Erythroblast (primary cell): ENCODE data around the gene NIT2.

ENCODE experiments used
- GATA1 ChIP-seq: IDR thresholded peaks from 2 replicates; pipeline ENCODE4 v1.6.1; 2011; ENCODE audit warnings: low read depth, mild to moderate bottlenecking, control low read depth, low read length, moderate library complexity
- POLR2A ChIP-seq: IDR thresholded peaks from 2 replicates; pipeline ENCODE4 v1.6.1; 2011; ENCODE audit warnings: mild to moderate bottlenecking, low read length

DNA sequence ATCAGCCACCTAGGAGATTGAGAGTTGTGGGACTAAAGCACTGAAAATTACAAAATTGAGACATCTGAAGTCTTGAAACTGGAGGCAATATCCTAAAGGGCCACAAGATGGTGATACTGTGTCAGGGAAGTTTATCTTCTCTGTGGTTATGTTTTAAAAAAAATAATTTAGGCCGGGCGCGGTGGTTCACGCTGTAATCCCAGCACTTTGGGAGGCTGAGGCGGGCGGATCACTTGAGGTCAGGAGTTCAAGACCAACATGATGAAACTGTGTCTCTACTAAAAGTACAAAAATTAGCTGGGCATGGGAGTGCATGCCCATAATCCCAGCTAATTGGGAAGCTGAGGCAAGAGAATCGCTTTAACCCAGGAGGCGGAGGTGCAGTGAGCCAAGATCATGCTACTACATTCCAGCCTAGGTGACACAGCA lies 17.9 kb upstream of the NIT2 start:
- no peak for TF ChIP-seq POLR2A
- no peak for TF ChIP-seq GATA1
